MM.1S (cell line): Measurements from ENCODE around the gene CD52.

Experiments
- DNase-seq: peaks from one replicate; pipeline ENCODE4 v3.0.0-alpha.2; 2015
- H2AFZ ChIP-seq: fragments of 300-600 bp; sonication (generic); 2 replicates; pipeline ENCODE4 v1.6.0; 2016; ENCODE audit warnings: antibody characterized with exemption, low read length
- H3F3A ChIP-seq: fragments of 300-600 bp; sonication (generic); 2 replicates; pipeline ENCODE4 v1.6.1; 2016; ENCODE audit warnings: mild to moderate bottlenecking, antibody characterized with exemption, low read length, moderate library complexity, mixed read lengths; ENCODE audit not compliant: insufficient read depth
- H3K27ac ChIP-seq: fragments of 300-600 bp; sonication (generic); 2 replicates; pipeline ENCODE4 v1.5.1; 2016; ENCODE audit warnings: mild to moderate bottlenecking, low read length
- H3K27me3 ChIP-seq: fragments of 300-600 bp; sonication (generic); replicated peaks from 2 replicates; pipeline ENCODE4 v1.6.0; 2016; ENCODE audit warnings: low read length; ENCODE audit not compliant: insufficient read depth
- H3K36me3 ChIP-seq: fragments of 300-600 bp; sonication (generic); replicated peaks from 2 replicates; pipeline ENCODE4 v1.6.1; 2016; ENCODE audit warnings: mild to moderate bottlenecking, low read length, mixed read lengths; ENCODE audit not compliant: insufficient read depth
- H3K4me1 ChIP-seq: fragments of 300-600 bp; sonication (generic); 2 replicates; pipeline ENCODE4 v1.6.1; 2016; ENCODE audit warnings: low read length, mixed read lengths
- H3K4me2 ChIP-seq: fragments of 300-600 bp; sonication (generic); 2 replicates; pipeline ENCODE4 v1.6.0; 2016; ENCODE audit warnings: low read depth, low read length
- H3K4me3 ChIP-seq: fragments of 300-600 bp; sonication (generic); 2 replicates; pipeline ENCODE4 v1.5.1; 2016; ENCODE audit warnings: low read length, mixed read lengths
- H3K79me2 ChIP-seq: fragments of 300-600 bp; sonication (generic); 2 replicates; pipeline ENCODE4 v1.6.1; 2016; ENCODE audit warnings: mixed run types, low read length, mixed read lengths
- H3K9ac ChIP-seq: fragments of 300-600 bp; sonication (generic); 2 replicates; pipeline ENCODE4 v1.6.1; 2016; ENCODE audit warnings: low read length, mixed read lengths
- H3K9me2 ChIP-seq: fragments of 300-600 bp; sonication (generic); replicated peaks from 2 replicates; pipeline ENCODE4 v1.6.1; 2016; ENCODE audit warnings: mild to moderate bottlenecking, low read length, mixed read lengths; ENCODE audit not compliant: insufficient read depth
- H3K9me3 ChIP-seq: fragments of 300-600 bp; sonication (generic); replicated peaks from 2 replicates; pipeline ENCODE4 v1.6.1; 2016; ENCODE audit warnings: mild to moderate bottlenecking, low read length, mixed read lengths; ENCODE audit not compliant: insufficient read depth
- H4K20me1 ChIP-seq: fragments of 300-600 bp; sonication (generic); 2 replicates; pipeline ENCODE4 v1.6.1; 2016; ENCODE audit warnings: mild to moderate bottlenecking, low read length, moderate library complexity, mixed read lengths; ENCODE audit not compliant: insufficient read depth
- EZH2 ChIP-seq: fragments of 300-600 bp; sonication (generic); optimal IDR thresholded peaks from 2 replicates; pipeline ENCODE3; 2017; ENCODE audit warnings: low read depth, mild to moderate bottlenecking, antibody characterized with exemption, low read length, mixed read lengths
- EZH2phosphoT487 ChIP-seq: fragments of 300-600 bp; sonication (generic); IDR thresholded peaks from 2 replicates; pipeline ENCODE4 v1.6.1; 2018; ENCODE audit warnings: antibody characterized with exemption, low read length
- TF ChIP-seq, protein P1 (sequence below): fragments of 300-600 bp; sonication (generic); IDR thresholded peaks from 2 replicates; pipeline ENCODE4 v1.5.1; 2016; ENCODE audit warnings: antibody characterized with exemption, low read length, mixed read lengths

Gene CD52

DNA sequence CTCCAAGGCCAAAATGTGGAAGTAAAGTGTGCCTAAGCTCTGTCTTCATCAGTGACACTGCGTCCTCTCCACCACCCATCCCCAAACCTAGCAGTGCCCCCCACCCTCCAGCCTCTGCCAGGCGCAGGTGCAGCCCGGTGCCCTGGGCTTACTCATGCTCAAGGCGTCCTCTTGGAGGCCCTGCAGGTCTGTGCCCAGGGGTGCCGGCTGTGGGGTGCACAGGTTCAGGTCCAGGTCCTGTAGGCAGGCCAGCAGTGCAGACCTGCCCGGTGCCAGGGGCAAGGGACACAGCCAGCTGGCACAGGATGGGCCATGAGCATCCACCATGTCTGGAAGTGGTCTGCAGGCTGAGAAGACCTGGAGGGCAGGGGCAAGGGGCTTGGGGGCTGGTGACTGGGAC lies 49.7 kb downstream of the CD52 start:
- Histone ChIP-seq H3K9me3 (no peaks in the 10 kb centered on the region), H3K4me3 (no peak overlapping the region), H3K4me2 (no peak overlapping the region), H3F3A (no peaks in the 10 kb centered on the region), H3K27me3 (peaks cover 28% of the 10 kb centered on the region), H3K4me1 (no peaks in the 10 kb centered on the region), H3K9ac (no peak overlapping the region), H3K9me2 (no peaks in the 10 kb centered on the region), H4K20me1 (no peaks in the 10 kb centered on the region), H2AFZ (no peak overlapping the region), H3K79me2 (no peaks in the 10 kb centered on the region), H3K27ac (no peak overlapping the region), H3K36me3 (no peaks in the 10 kb centered on the region)
- DNase-seq = no peak
- TF ChIP-seq EZH2 = no peak
- TF ChIP-seq, protein P1, sequence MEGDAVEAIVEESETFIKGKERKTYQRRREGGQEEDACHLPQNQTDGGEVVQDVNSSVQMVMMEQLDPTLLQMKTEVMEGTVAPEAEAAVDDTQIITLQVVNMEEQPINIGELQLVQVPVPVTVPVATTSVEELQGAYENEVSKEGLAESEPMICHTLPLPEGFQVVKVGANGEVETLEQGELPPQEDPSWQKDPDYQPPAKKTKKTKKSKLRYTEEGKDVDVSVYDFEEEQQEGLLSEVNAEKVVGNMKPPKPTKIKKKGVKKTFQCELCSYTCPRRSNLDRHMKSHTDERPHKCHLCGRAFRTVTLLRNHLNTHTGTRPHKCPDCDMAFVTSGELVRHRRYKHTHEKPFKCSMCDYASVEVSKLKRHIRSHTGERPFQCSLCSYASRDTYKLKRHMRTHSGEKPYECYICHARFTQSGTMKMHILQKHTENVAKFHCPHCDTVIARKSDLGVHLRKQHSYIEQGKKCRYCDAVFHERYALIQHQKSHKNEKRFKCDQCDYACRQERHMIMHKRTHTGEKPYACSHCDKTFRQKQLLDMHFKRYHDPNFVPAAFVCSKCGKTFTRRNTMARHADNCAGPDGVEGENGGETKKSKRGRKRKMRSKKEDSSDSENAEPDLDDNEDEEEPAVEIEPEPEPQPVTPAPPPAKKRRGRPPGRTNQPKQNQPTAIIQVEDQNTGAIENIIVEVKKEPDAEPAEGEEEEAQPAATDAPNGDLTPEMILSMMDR = no peak
- no peak for TF ChIP-seq EZH2phosphoT487

DNA sequence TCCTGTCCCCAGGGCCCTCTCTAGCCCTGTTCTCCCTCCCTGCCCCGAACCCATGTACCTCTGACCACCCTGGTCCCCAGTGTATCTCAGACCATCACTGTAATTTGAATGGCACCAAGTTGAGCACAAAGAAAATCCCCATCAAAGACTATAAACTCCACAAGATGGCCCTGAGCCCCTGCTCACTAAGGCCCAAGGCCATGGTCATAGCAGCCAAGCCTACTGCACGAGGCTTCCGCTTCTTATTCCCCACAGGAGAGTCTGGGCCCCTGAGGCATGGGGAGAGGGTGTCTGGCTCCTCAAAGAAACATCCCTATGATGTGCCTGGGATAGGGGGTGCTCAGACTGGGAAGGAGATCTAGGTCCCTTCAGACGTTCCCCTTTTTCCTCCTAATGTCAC lies 50.2 kb downstream of the CD52 start:
- no peak overlapping the region for H3K9ac ChIP-seq
- no peak overlapping the region for H3K4me2 ChIP-seq
- H3K27ac ChIP-seq = no peak overlapping the region
- no peaks in the 10 kb centered on the region for H4K20me1 ChIP-seq
- DNase-seq = no peak
- H3K36me3 ChIP-seq = no peaks in the 10 kb centered on the region
- no peaks in the 10 kb centered on the region for H3K9me2 ChIP-seq
- H3F3A ChIP-seq = no peaks in the 10 kb centered on the region
- no peak overlapping the region for H3K4me3 ChIP-seq
- H3K4me1 ChIP-seq = no peaks in the 10 kb centered on the region
- no peak overlapping the region for H2AFZ ChIP-seq
- no peaks in the 10 kb centered on the region for H3K9me3 ChIP-seq
- peaks cover 28% of the 10 kb centered on the region for H3K27me3 ChIP-seq
- H3K79me2 ChIP-seq = no peaks in the 10 kb centered on the region
- TF ChIP-seq EZH2phosphoT487 (no peak), EZH2 (no peak)
- TF ChIP-seq, protein P1 = no peak

DNA sequence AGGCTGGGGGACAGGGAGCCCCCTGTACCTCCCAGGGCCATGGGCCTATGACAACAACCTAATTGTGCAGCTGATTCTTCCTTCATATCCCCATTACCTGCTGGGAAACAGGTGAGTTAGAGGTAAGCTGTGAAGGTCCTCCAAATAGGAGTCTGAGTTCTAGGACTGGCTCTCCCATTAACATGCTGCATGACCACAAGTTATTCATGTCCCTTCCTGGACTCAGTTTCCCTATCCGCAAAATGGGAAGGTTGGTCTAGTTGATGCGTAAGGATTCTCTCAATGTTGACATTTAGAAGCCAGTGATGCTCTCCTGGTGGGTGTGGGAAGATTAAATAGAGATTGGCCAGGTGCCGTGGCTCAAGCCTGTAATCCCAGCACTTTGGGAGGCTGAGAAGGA lies 50.7 kb downstream of the CD52 start:
- H3K4me1 ChIP-seq = no peaks in the 10 kb centered on the region
- H3K4me3 ChIP-seq = no peak overlapping the region
- H3K27me3 ChIP-seq = peaks cover 28% of the 10 kb centered on the region
- no peaks in the 10 kb centered on the region for H3F3A ChIP-seq
- no peaks in the 10 kb centered on the region for H3K36me3 ChIP-seq
- H2AFZ ChIP-seq = no peak overlapping the region
- H4K20me1 ChIP-seq = no peaks in the 10 kb centered on the region
- DNase-seq = no peak
- TF ChIP-seq EZH2phosphoT487 (no peak), EZH2 (no peak)
- no peak overlapping the region for H3K27ac ChIP-seq
- H3K79me2 ChIP-seq = no peaks in the 10 kb centered on the region
- H3K9me2 ChIP-seq = no peaks in the 10 kb centered on the region
- H3K9me3 ChIP-seq = no peaks in the 10 kb centered on the region
- H3K9ac ChIP-seq = no peak overlapping the region
- no peak overlapping the region for H3K4me2 ChIP-seq
